ENCODE measurements around the gene TGM5.
"Not testable (repeated sequence)": the region's sequence is repeated elsewhere in the genome, so short reads cannot be mapped to it uniquely, and the experiment has no call there.

Gene TGM5

GRCh38 chr15:43266834-43267233, at the start of gene TGM5:
Gene TGM5, minus strand, starts transcription at chr15:43266928. Its CDS starts 79 bp downstream, at chr15:43266849.
- no peak for DNase-seq (ENCODE audit: low spot score)

GRCh38 chr15:43314171-43314570, 47.4 kb upstream of the TGM5 start:
- DNase-seq (ENCODE audit: low spot score), result no peak

- DNase-seq (ENCODE audit: low spot score), result no peak
Measured at GRCh38 chr15:43312378-43312777, 45.6 kb upstream of the TGM5 start.

GRCh38 chr15:43302205-43302817, 35.6 kb upstream of the TGM5 start, which contains the start of gene TGM7:
Gene TGM7, minus strand, starts transcription at chr15:43302255.
- no peak for DNase-seq (ENCODE audit: low spot score)

- DNase-seq (ENCODE audit: low spot score), result no peak
Measured at GRCh38 chr15:43299884-43300283, 33.2 kb upstream of the TGM5 start.

GRCh38 chr15:43299411-43299810, 32.7 kb upstream of the TGM5 start:
- DNase-seq (ENCODE audit: low spot score), result no peak

- no peak for DNase-seq (ENCODE audit: low spot score)
Measured at GRCh38 chr15:43294091-43294706, 27.5 kb upstream of the TGM5 start.

- no peak for DNase-seq (ENCODE audit: low spot score)
Measured at GRCh38 chr15:43293432-43293831, 26.7 kb upstream of the TGM5 start.

GRCh38 chr15:43292375-43293078, 25.8 kb upstream of the TGM5 start:
- no peak for DNase-seq (ENCODE audit: low spot score)

GRCh38 chr15:43289656-43290055, 22.9 kb upstream of the TGM5 start:
- not testable (repeated sequence) for DNase-seq (ENCODE audit: low spot score)

GRCh38 chr15:43287254-43287653, 20.5 kb upstream of the TGM5 start:
- DNase-seq (ENCODE audit: low spot score), result no peak

- no peak for DNase-seq (ENCODE audit: low spot score)
Measured at GRCh38 chr15:43286074-43286473, 19.3 kb upstream of the TGM5 start.

- DNase-seq (ENCODE audit: low spot score), result no peak
Measured at GRCh38 chr15:43285609-43286037, 18.9 kb upstream of the TGM5 start.

GRCh38 chr15:43283526-43283925, 16.8 kb upstream of the TGM5 start:
- DNase-seq (ENCODE audit: low spot score), result no peak

GRCh38 chr15:43281926-43282602, 15.3 kb upstream of the TGM5 start:
- DNase-seq (ENCODE audit: low spot score), result no peak

- no peak for DNase-seq (ENCODE audit: low spot score)
Measured at GRCh38 chr15:43280996-43281395, 14.3 kb upstream of the TGM5 start.

GRCh38 chr15:43279496-43279895, 12.8 kb upstream of the TGM5 start:
- no peak for DNase-seq (ENCODE audit: low spot score)

GRCh38 chr15:43278869-43279268, 12.1 kb upstream of the TGM5 start:
- DNase-seq (ENCODE audit: low spot score), result no peak

- no peak for DNase-seq (ENCODE audit: low spot score)
Measured at GRCh38 chr15:43277901-43278300, 11.2 kb upstream of the TGM5 start.

GRCh38 chr15:43277231-43277823, 10.6 kb upstream of the TGM5 start:
- DNase-seq (ENCODE audit: low spot score), result no peak

GRCh38 chr15:43276563-43277200, 10.0 kb upstream of the TGM5 start:
- no peak for DNase-seq (ENCODE audit: low spot score)

All from left forelimb (tissue), 1 donor.